WTC11 (cell line): ENCODE results near the gene PLA1A.

ENCODE experiments used
- ATF1 ChIP-seq: sonication (generic); formaldehyde crosslinking; IDR thresholded peaks from 2 replicates; pipeline ENCODE4 v1.8.1; 2023; ENCODE audit warnings: mild to moderate bottlenecking, moderate library complexity, missing genetic modification reagents
- ESRRA ChIP-seq: sonication (generic); formaldehyde crosslinking; IDR thresholded peaks from 2 replicates; pipeline ENCODE4 v1.8.1; 2022; ENCODE audit warnings: mild to moderate bottlenecking, missing genetic modification reagents, borderline replicate concordance
- JUN ChIP-seq: sonication (generic); formaldehyde crosslinking; IDR thresholded peaks from 2 replicates; pipeline ENCODE4 v1.8.0; 2023; ENCODE audit warnings: mild to moderate bottlenecking, missing genetic modification reagents
- NR2C2 ChIP-seq: sonication (generic); formaldehyde crosslinking; IDR thresholded peaks from 2 replicates; pipeline ENCODE4 v1.8.0; 2022; ENCODE audit warnings: mild to moderate bottlenecking, missing genetic modification reagents
- PRRX2 ChIP-seq: fragments of 250-450 bp; sonication (Bioruptor Pico); IDR thresholded peaks from 2 replicates; pipeline ENCODE4 v1.8.0; 2021; ENCODE audit warnings: mild to moderate bottlenecking
- ZBTB21 ChIP-seq: sonication (generic); formaldehyde crosslinking; IDR thresholded peaks from 2 replicates; pipeline ENCODE4 v1.8.1; 2023; ENCODE audit warnings: mild to moderate bottlenecking, missing genetic modification reagents, borderline replicate concordance
- ZNF416 ChIP-seq: fragments of 250-450 bp; sonication (Bioruptor Pico); IDR thresholded peaks from 2 replicates; pipeline ENCODE4 v1.9.0; 2021; ENCODE audit warnings: mild to moderate bottlenecking, inconsistent platforms
- TF ChIP-seq, protein P1 (sequence below): fragments of 200-600 bp; IDR thresholded peaks from 2 replicates; pipeline ENCODE4 v1.8.0; 2022; ENCODE audit warnings: antibody characterized with exemption
- TF ChIP-seq, protein P2 (sequence below): sonication (generic); formaldehyde crosslinking; IDR thresholded peaks from 2 replicates; pipeline ENCODE4 v1.8.1; 2022; ENCODE audit warnings: missing genetic modification reagents, borderline replicate concordance
- TF ChIP-seq, protein P3 (sequence below): sonication (generic); formaldehyde crosslinking; IDR thresholded peaks from 2 replicates; pipeline ENCODE4 v1.8.1; 2022; ENCODE audit warnings: mild to moderate bottlenecking, moderate library complexity, missing genetic modification reagents
- TF ChIP-seq, protein P4 (sequence below): sonication (generic); formaldehyde crosslinking; conservative IDR thresholded peaks from 2 replicates; pipeline ENCODE4 v1.8.1; 2023; ENCODE audit warnings: mild to moderate bottlenecking, low read depth, missing genetic modification reagents, moderate library complexity

DNA sequence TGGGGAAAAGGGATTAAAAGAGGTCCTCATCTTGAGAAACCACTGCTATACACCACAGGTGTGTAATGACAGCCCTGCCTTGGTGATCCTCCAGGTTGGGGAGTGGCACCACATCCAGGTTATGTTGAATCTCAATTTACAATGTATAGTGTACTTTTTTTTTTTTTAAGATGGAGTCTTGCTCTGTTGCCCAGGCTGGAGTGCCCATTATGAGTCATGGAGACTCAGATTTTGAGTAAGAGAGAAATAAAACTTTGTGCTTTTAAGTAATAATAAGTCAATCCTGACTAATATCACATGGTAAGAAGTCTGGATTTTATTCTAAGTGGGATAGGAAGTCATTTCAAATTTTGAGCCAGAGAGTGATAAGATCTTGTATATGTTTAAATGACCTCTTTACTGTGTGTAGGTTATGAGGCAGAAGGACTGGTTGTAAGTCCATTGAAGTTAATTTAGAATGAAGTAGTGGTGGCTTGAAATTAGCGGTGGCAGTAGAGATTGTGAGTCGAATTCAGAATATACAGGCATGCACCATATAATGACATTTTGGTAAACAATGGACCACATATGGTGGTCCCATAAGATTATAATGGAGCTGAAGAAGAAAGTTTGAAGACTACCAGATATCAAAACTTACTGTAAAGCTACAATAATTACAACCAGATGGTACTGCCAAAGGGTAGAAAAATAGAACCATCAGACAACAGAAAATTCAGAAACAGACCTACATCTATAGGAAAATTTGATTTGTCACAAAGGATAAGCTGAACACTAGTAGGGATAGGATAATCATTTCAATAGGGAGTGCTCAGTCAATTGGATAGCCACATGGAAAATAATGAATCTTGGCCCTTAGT is 42.0 kb downstream of the PLA1A start:
- TF ChIP-seq JUN (CRISPR knock-in tag) (no peak), ZBTB21 (CRISPR knock-in tag) (no peak), PRRX2 (CRISPR knock-in tag) (no peak), ATF1 (CRISPR knock-in tag) (no peak), ESRRA (CRISPR knock-in tag) (no peak), ZNF416 (CRISPR knock-in tag) (no peak), NR2C2 (CRISPR knock-in tag) (no peak)
- TF ChIP-seq, protein P1, sequence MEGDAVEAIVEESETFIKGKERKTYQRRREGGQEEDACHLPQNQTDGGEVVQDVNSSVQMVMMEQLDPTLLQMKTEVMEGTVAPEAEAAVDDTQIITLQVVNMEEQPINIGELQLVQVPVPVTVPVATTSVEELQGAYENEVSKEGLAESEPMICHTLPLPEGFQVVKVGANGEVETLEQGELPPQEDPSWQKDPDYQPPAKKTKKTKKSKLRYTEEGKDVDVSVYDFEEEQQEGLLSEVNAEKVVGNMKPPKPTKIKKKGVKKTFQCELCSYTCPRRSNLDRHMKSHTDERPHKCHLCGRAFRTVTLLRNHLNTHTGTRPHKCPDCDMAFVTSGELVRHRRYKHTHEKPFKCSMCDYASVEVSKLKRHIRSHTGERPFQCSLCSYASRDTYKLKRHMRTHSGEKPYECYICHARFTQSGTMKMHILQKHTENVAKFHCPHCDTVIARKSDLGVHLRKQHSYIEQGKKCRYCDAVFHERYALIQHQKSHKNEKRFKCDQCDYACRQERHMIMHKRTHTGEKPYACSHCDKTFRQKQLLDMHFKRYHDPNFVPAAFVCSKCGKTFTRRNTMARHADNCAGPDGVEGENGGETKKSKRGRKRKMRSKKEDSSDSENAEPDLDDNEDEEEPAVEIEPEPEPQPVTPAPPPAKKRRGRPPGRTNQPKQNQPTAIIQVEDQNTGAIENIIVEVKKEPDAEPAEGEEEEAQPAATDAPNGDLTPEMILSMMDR = no peak
- TF ChIP-seq, protein P2, sequence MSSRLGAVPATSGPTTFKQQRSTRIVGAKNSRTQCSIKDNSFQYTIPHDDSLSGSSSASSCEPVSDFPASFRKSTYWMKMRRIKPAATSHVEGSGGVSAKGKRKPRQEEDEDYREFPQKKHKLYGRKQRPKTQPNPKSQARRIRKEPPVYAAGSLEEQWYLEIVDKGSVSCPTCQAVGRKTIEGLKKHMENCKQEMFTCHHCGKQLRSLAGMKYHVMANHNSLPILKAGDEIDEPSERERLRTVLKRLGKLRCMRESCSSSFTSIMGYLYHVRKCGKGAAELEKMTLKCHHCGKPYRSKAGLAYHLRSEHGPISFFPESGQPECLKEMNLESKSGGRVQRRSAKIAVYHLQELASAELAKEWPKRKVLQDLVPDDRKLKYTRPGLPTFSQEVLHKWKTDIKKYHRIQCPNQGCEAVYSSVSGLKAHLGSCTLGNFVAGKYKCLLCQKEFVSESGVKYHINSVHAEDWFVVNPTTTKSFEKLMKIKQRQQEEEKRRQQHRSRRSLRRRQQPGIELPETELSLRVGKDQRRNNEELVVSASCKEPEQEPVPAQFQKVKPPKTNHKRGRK (CRISPR knock-in tag) = no peak
- TF ChIP-seq, protein P3, sequence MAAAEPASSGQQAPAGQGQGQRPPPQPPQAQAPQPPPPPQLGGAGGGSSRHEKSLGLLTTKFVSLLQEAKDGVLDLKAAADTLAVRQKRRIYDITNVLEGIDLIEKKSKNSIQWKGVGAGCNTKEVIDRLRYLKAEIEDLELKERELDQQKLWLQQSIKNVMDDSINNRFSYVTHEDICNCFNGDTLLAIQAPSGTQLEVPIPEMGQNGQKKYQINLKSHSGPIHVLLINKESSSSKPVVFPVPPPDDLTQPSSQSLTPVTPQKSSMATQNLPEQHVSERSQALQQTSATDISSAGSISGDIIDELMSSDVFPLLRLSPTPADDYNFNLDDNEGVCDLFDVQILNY (CRISPR knock-in tag) = no peak
- TF ChIP-seq, protein P4, sequence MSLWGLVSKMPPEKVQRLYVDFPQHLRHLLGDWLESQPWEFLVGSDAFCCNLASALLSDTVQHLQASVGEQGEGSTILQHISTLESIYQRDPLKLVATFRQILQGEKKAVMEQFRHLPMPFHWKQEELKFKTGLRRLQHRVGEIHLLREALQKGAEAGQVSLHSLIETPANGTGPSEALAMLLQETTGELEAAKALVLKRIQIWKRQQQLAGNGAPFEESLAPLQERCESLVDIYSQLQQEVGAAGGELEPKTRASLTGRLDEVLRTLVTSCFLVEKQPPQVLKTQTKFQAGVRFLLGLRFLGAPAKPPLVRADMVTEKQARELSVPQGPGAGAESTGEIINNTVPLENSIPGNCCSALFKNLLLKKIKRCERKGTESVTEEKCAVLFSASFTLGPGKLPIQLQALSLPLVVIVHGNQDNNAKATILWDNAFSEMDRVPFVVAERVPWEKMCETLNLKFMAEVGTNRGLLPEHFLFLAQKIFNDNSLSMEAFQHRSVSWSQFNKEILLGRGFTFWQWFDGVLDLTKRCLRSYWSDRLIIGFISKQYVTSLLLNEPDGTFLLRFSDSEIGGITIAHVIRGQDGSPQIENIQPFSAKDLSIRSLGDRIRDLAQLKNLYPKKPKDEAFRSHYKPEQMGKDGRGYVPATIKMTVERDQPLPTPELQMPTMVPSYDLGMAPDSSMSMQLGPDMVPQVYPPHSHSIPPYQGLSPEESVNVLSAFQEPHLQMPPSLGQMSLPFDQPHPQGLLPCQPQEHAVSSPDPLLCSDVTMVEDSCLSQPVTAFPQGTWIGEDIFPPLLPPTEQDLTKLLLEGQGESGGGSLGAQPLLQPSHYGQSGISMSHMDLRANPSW (CRISPR knock-in tag) = no peak
